ENCODE measurements around the gene ACO1.

- TF ChIP-seq CTCF (conservative IDR thresholded peaks at IDR 0.05), result no peak
- no peak for TF ChIP-seq ZFX (IDR thresholded peaks at IDR 0.05)
Measured at GRCh38 chr9:32434892-32435291, 50.4 kb downstream of the ACO1 start.

Measured in C4-2B (cell line).